CD4-positive, alpha-beta T cell treated with Interleukin-10 for 1 hour (primary cell): ENCODE data around the gene SACM1L.

Experiments
- DNase-seq: peaks from one replicate; pipeline ENCODE4 v3.0.0-alpha.2; 2020

The SACM1L gene

GRCh38 chr3:45792516-45793172 is 103.4 kb downstream of the SACM1L start:
- no peak for DNase-seq

GRCh38 chr3:45793482-45794176 is 104.4 kb downstream of the SACM1L start:
- no peak for DNase-seq

- no peak for DNase-seq
Measured at GRCh38 chr3:45794177-45794560, 105.0 kb downstream of the SACM1L start.

- DNase-seq = no peak
Measured at GRCh38 chr3:45794660-45795059, 105.5 kb downstream of the SACM1L start.
